SW480 (cell line): ENCODE data around the gene MACROD2.

Experiments
- DNase-seq: peaks from one replicate; pipeline ENCODE4 v3.0.0-alpha.2; 2016; ENCODE audit warnings: low spot score

The MACROD2 gene

GRCh38 chr20:14647016-14647415 lies 651.7 kb downstream of the MACROD2 start:
- no peak for DNase-seq

DNA sequence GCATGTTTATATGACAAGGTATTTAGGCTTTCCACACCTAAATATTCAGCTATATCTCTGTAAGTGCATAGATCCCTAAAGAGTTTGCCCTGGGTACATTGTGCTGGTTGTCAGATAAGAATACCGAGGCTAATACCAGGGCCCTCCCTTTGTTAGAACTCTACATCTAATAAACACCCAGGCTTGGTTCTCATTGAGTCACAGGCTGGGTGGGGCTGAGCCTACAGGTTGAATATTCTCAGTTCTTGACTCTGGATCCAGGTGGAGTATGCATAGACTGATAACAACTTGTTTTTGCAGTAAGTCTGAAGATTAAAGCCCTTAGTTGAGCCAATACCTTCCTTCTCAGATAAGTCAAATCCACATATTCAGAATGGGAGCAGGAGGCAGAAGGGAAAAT lies 654.3 kb downstream of the MACROD2 start:
- DNase-seq, result no peak

GRCh38 chr20:14657266-14658005 lies 662.1 kb downstream of the MACROD2 start:
- no peak for DNase-seq

DNA sequence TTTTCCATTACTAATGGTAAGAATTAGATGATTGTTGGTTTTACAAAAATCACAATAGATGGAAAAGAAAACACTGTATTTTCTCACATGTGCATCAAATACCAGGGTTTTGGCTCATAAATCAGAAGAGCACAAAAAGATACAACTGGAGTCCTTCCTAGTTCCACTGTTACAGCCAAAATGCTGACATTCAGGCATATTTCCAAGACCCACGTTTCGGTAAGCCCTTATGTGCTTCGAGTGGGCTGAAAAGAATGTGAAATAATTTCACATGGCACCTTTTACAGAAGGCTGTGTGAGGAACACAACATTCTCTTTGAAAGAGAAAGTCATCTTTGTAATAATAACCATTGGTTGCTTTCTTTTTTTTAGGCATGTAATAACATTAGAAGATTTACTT lies 668.8 kb downstream of the MACROD2 start:
- no peak for DNase-seq

- no peak for DNase-seq
Observed at GRCh38 chr20:14666696-14667095, 671.4 kb downstream of the MACROD2 start.

GRCh38 chr20:14667226-14667625 lies 671.9 kb downstream of the MACROD2 start:
- DNase-seq, result no peak

DNA sequence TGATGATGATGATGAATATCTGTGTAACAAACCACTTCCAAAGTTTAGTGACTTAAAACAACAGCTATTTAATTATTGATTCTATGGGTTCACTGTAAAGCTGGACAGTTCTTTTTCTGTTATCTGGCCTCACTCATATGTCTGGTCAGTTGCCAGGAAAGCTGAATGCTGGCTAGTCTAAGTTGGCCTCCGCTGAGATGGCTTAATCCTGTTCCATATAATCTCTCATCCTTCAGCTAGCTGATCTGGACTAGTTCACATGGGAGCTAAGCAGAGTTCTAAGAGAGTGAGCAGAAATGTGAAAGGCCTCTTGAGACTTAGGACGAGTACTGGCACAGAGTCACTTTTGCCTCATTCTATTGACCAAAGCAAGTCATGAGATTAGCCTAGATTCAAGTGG lies 676.8 kb downstream of the MACROD2 start:
- no peak for DNase-seq

- no peak for DNase-seq
Observed at GRCh38 chr20:14673164-14673563, 677.8 kb downstream of the MACROD2 start.

DNA sequence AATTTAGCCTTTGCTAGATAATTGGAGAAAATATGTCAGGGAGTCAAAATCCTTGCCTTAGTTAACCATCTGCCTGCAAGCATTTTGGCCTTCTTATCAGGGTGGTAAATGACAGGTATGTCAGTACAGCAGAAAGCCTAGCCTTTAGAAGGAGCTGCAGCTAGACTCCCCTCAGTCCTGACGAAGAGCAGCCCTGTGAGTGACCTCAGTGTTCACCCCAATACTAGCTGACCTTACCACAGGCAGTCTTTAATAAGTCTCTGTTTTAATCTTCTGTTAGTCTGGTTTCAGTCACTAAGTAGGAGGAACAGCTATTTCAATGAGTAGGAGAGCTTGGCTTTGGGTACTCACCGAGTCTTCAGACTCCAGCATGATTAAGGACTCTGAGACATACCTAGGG lies 682.1 kb downstream of the MACROD2 start:
- DNase-seq, result no peak

DNA sequence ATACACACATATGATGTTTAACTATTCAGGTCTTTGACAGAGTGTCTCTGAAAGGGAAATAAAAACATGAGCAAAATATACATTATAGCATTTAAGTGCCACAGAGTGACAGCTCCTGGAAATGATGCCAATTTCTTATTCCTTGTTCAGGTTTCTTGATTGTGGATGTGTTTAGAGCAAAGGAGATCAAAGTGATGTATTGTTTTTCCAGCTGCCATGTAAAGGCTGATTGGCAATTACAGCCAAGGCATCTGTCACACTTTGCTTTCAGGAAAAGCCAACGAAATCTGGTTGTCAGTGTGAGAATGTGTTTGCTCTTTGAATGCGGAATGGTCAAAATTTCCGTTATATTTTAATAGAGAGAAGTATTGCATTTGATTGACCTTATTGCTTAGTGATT lies 689.9 kb downstream of the MACROD2 start:
- DNase-seq, result no peak

DNA sequence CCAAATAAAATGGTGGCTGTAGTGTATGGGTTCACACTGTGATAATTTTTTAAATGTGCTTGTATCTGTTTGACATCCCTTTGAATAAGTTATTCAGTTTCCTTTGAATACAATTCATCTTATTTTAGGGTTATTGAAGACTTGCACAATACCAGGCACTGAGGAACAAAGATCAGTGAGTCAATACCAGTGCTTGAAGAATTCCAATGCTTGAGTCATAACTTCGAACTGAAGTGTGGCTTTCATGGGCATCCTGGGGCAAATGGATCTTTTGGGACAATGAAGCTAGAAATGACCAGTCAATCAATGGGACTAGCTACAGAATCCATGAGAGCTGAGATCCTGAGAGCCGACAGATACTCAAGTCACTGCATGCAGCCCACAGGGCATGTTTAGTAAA lies 692.0 kb downstream of the MACROD2 start:
- DNase-seq, result no peak

- no peak for DNase-seq
Observed at GRCh38 chr20:14688005-14688404, 692.7 kb downstream of the MACROD2 start.

DNA sequence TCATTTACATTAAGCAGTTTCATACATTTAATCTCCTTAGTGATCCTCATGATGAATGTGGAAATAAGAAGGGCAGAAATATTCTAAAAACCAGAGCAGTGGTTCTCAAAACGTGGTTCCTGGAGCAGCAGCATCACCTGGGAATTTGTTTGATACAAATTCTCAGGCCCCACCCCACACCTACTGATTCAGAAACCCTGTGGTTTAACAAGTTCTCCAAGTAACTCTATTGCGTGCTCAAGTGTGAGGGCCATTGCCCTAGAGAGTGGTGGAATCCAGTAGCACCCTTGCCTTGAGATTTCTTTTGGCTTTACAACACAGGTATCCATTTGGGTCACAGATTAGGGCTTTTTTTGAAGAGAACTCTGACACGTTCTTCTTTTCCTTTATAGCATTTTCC lies 696.7 kb downstream of the MACROD2 start:
- DNase-seq, result no peak

- no peak for DNase-seq
Observed at GRCh38 chr20:14696478-14696877, 701.2 kb downstream of the MACROD2 start.

DNA sequence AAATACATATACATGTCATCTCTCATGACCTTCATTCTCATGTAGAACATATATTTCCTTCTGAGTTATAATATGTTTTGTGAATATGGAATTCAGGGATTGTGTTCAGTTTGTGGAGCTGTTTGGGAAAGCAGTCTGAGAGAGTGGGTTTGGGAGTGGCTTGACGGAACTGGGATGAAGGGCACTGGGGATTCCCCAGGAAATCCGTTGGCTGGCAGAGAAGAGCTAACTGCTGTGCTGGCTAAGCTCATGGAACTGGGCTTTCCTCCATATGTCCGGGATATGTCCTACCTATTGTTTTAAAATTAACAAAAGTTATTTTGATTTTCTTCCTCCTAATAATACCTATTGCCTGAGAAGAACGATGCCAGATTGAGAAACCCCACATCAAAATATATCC lies 701.6 kb downstream of the MACROD2 start:
- no peak for DNase-seq

DNA sequence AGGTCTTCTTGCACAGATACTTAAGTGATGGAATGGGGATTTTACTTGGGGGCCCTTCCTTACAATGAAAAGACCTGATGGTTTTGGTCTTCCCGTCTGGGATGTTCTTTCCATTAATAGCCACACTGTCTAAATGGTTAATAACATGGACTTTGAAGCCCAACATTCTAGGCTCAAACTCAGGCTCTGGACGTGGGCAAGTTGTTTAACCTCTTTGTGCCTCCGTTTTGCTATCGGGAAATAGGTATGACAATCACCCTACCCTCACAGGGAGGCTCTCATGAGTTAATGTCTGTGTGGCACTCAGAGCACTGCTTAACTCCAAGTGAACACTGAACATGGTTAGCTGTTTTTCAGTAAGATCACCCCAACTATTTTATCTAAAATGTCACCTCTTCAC lies 702.8 kb downstream of the MACROD2 start:
- DNase-seq, result no peak

DNA sequence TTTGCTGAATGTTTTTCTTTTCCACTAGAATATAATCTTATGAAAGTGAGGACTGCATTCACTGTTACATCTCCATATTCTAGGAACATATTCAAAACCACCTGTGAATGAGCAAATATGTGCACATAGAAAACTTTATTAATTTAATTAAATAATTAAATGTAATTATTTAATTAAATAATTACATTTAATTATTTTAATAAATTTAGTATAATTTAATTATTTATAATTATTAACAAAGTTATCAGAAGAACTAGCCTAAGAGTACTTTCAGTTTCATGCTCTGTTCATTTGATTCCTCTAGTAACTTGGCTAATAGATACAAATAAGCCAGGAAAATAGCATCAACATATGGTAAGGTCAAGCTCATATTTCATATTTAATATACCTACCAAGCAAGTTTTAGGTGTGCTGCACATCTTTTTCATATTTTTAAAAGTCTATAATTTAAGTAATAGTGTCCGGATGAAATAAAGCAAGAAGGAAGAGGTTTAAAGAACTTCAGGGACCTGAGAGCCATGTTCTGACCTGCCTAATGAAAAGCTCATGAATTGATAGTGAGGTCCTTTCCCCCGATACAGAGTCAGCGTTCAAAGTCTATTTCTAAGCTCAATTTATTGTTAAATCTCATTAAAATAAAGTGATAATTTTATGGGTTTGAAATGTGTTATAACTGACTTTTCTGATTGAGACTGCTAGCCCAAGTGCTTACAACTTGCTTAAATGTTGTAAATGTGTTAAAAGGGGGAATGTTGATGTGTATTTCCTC lies 703.5 kb downstream of the MACROD2 start:
- no peak for DNase-seq

GRCh38 chr20:14700639-14700960 lies 705.3 kb downstream of the MACROD2 start:
- DNase-seq, result no peak

GRCh38 chr20:14701326-14701725 lies 706.0 kb downstream of the MACROD2 start:
- no peak for DNase-seq

GRCh38 chr20:14706555-14706954 lies 711.2 kb downstream of the MACROD2 start:
- no peak for DNase-seq

GRCh38 chr20:14707026-14707680 lies 711.8 kb downstream of the MACROD2 start:
- DNase-seq, result no peak

- DNase-seq, result no peak
Observed at GRCh38 chr20:14707865-14708596, 712.7 kb downstream of the MACROD2 start.

DNA sequence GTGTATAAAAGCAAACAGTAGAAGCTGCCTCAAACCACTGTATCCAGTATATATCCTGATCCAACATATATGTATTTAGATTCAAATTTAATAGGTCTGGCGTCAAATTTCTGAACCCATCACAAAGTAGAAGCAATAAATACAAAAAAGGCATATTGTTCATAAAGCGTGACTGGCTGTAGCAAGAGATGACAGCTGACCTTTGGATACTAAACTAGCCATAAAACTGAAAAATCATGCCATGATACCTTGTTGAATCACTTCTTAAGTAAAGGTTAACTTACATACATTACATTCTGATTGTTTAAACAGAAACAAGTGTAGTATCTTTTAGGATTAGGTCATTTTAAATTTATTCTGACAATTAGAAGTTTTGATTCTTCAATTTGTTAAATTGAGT lies 714.1 kb downstream of the MACROD2 start:
- no peak for DNase-seq
